HEK293 (cell line): ENCODE measurements around the gene MAML2.

ENCODE experiments used
- CTCF ChIA-PET: fragments of 350-600 bp; formaldehyde crosslinking; extraction: SDS; loops from one replicate; lab custom pipeline; 2021; ENCODE audit warnings: antibody characterized with exemption; lab: Yijun Ruan, JAX
- POLR2A ChIA-PET: fragments of 300-600 bp; formaldehyde crosslinking; extraction: SDS; loops from one replicate; lab custom pipeline; 2020; ENCODE audit warnings: antibody characterized with exemption, inconsistent platforms; lab: Yijun Ruan, JAX
- H3K27ac ChIP-seq: fragments of 200-500 bp; sonication (Bioruptor generic); 2 replicates; pipeline ENCODE4 v1.5.1; 2014; ENCODE audit warnings: low read depth, low read length, control low read depth, inconsistent platforms; ENCODE audit errors: extremely low read depth
- H3K36me3 ChIP-seq, 2 experiments: fragments of 200-500 bp in 1 of 2; sonication (Bioruptor generic) in 1 of 2; 1 replicate in 1 of 2; 2 replicates in 1 of 2; pipeline ENCODE4 v1.5.1; 2014 to 2017; ENCODE audit warnings: inconsistent platforms in 2 of 2, low read length in 2 of 2; ENCODE audit not compliant: control insufficient read depth in 2 of 2, insufficient read depth in 1 of 2
- H3K4me1 ChIP-seq: fragments of 200-500 bp; sonication (Bioruptor generic); 2 replicates; pipeline ENCODE4 v1.5.1; 2014; ENCODE audit warnings: mild to moderate bottlenecking, low read length, inconsistent platforms; ENCODE audit not compliant: control insufficient read depth, insufficient read depth
- H3K4me3 ChIP-seq: 2 replicates; pipeline ENCODE4 v1.5.1; 2011; ENCODE audit warnings: low read depth, mild to moderate bottlenecking, control low read depth, low read length, moderate library complexity
- H3K9me3 ChIP-seq: fragments of 200-500 bp; sonication (Bioruptor generic); 2 replicates; pipeline ENCODE4 v1.5.1; 2014; ENCODE audit warnings: low read depth, low read length, inconsistent platforms; ENCODE audit not compliant: control insufficient read depth, insufficient read depth
- ATF2 ChIP-seq: fragments of 450-650 bp; formaldehyde crosslinking; IDR thresholded peaks from 2 replicates; pipeline ENCODE4 v1.5.1; 2016; ENCODE audit warnings: missing biosample characterization, missing genetic modification characterization, low read depth
- HIC1 ChIP-seq: fragments of 450-650 bp; formaldehyde crosslinking; IDR thresholded peaks from 2 replicates; pipeline ENCODE4 v1.5.1; 2016; ENCODE audit warnings: missing biosample characterization, missing genetic modification characterization
- PRDM4 ChIP-seq: fragments of 450-650 bp; formaldehyde crosslinking; IDR thresholded peaks from 2 replicates; pipeline ENCODE4 v1.5.1; 2017; ENCODE audit warnings: missing biosample characterization, missing genetic modification characterization
- SP7 ChIP-seq: fragments of 450-650 bp; formaldehyde crosslinking; IDR thresholded peaks from 2 replicates; pipeline ENCODE4 v1.5.1; 2016; ENCODE audit warnings: missing biosample characterization, missing genetic modification characterization
- ZBTB26 ChIP-seq: fragments of 450-650 bp; formaldehyde crosslinking; optimal IDR thresholded peaks from 2 replicates; pipeline ENCODE3; 2016; ENCODE audit warnings: missing biosample characterization, mild to moderate bottlenecking, missing genetic modification characterization
- ZFP37 ChIP-seq: fragments of 450-650 bp; formaldehyde crosslinking; IDR thresholded peaks from 2 replicates; pipeline ENCODE4 v1.5.1; 2016; ENCODE audit warnings: missing biosample characterization, missing genetic modification characterization
- ZNF138 ChIP-seq: fragments of 450-650 bp; formaldehyde crosslinking; IDR thresholded peaks from 2 replicates; pipeline ENCODE4 v1.5.1; 2016; ENCODE audit warnings: missing biosample characterization, missing genetic modification characterization, borderline replicate concordance
- ZNF354C ChIP-seq: fragments of 450-650 bp; formaldehyde crosslinking; IDR thresholded peaks from 2 replicates; pipeline ENCODE4 v1.5.1; 2016; ENCODE audit warnings: missing biosample characterization, missing genetic modification characterization, low read depth, borderline replicate concordance
- ZNF398 ChIP-seq: fragments of 450-650 bp; formaldehyde crosslinking; IDR thresholded peaks from 2 replicates; pipeline ENCODE4 v1.5.1; 2017; ENCODE audit warnings: missing biosample characterization, missing genetic modification characterization
- ZNF501 ChIP-seq: fragments of 450-650 bp; formaldehyde crosslinking; IDR thresholded peaks from 2 replicates; pipeline ENCODE4 v1.5.1; 2016; ENCODE audit warnings: missing biosample characterization, missing genetic modification characterization
- ZNF518A ChIP-seq: fragments of 450-650 bp; formaldehyde crosslinking; conservative IDR thresholded peaks from 2 replicates; pipeline ENCODE4 v1.5.1; 2016; ENCODE audit warnings: low read depth, missing biosample characterization, missing genetic modification characterization
- ZNF548 ChIP-seq: fragments of 450-650 bp; formaldehyde crosslinking; IDR thresholded peaks from 2 replicates; pipeline ENCODE4 v1.5.1; 2016; ENCODE audit warnings: missing biosample characterization, missing genetic modification characterization
- ZNF658 ChIP-seq: fragments of 450-650 bp; formaldehyde crosslinking; IDR thresholded peaks from 2 replicates; pipeline ENCODE4; 2016; ENCODE audit warnings: missing biosample characterization, missing genetic modification characterization
- ZNF664 ChIP-seq: fragments of 450-650 bp; formaldehyde crosslinking; IDR thresholded peaks from 2 replicates; pipeline ENCODE4 v1.5.1; 2016; ENCODE audit warnings: missing biosample characterization, missing genetic modification characterization

MAML2 gene

GRCh38 chr11:96257972-96258934, 84.7 kb downstream of the MAML2 start (continued):
- no peak for TF ChIP-seq ZNF548
- no peak for TF ChIP-seq PRDM4 (tag by site-specific recombination)
- no peak for TF ChIP-seq ZNF398 (tag by site-specific recombination)
- no peak for TF ChIP-seq ZNF138 (tag by site-specific recombination)
- no peak for TF ChIP-seq HIC1 (tag by site-specific recombination)
- no peak for TF ChIP-seq ZFP37 (tag by site-specific recombination)
- no peak for TF ChIP-seq ZNF354C (tag by site-specific recombination)
- no peak for TF ChIP-seq ZNF658 (tag by site-specific recombination)
- TF ChIP-seq, all 188 proteins: peak for 0

GRCh38 chr11:96257036-96257435, 86.0 kb downstream of the MAML2 start:
- ChIA-PET POLR2A (no interaction called here), CTCF (interaction anchor here (0.6 to 1.1 kb wide), 2 partner anchors 87 to 409 kb away, joined by 3 read pairs; no protein-coding TSS in a partner anchor)
- Histone ChIP-seq H3K4me1 (no peaks in the 10 kb centered on the region), H3K27ac (no peak overlapping the region), H3K36me3 (no peaks in the 10 kb centered on the region), H3K4me3 (no peak overlapping the region), H3K9me3 (no peaks in the 10 kb centered on the region)
- TF ChIP-seq ZNF664 (tag by site-specific recombination) (no peak), ZBTB26 (tag by site-specific recombination) (no peak), ATF2 (no peak), ZNF518A (tag by site-specific recombination) (no peak), SP7 (tag by site-specific recombination) (no peak), ZNF501 (no peak)
